ENCODE measurements around the gene IDH3A.
"Not testable (repeated sequence)": the region's sequence is repeated elsewhere in the genome, so short reads cannot be mapped to it uniquely, and the experiment has no call there.

The IDH3A gene

DNA sequence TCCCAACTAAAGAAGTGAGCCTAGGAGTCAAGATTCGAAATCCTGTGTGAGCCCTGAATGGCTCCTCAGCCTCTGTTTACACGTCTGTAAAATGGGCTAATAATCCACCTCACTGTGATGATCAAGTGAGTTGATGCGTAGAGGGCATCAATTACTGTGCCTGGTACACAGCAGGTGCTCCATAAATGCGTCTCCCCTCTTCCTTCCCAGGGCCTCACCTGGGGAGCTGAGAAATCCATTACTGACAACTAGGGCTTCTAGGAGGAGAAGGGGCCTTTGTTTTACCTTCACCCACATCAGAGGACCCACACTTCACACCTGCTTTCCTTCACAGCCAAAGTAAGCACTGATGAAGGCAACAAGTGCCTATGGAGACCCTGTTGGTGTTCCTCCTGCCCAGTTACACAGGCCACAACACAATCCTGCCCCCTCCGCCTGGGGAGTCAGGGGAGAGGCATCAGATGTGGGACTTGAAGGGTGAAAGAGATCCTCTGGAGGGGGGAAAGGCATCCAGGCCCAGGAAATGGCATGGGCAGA lies 19.3 kb upstream of the IDH3A start:
- no peak for DNase-seq

DNA sequence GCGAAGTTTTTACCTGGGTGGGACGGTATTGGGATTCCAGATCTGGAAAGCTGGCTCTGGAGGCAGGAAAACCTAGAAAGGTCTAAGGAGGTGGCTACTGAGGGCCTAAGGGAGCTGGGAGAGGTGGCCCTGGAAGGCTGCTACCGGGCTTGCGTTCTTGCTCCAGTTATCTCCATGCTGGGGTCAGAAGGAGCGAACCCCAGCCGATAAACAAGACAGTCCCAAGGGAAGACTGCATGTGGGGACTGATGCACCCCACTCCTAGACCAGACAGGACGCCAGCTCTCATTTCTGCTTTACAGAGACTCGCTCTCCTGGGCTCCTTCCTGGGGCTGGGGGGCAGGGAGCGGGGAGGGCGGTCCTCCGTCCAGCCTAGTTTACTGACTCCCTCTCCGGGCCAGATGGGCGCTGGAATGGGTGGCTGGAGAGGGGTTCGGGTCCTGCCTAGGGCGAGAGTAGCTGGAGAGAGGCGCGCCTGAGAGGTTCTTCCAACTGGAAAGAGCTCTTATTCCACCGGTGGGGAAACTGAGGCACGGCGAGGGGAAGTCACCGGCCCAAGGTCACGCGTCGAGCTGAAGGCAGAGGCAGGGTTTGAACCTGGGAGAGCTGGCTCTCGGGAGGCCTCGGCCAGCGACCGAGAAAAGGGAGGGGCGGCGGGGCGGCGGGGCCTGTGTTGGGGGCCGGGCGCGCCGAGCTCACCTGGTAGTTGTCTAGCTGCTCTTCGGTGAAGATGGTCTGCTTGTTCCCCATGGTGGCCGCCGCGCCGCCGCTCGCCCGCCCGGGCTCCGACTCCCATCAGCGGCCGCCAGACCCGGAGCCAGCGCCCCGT lies 18.5 kb upstream of the IDH3A start:
- no peak for DNase-seq

DNA sequence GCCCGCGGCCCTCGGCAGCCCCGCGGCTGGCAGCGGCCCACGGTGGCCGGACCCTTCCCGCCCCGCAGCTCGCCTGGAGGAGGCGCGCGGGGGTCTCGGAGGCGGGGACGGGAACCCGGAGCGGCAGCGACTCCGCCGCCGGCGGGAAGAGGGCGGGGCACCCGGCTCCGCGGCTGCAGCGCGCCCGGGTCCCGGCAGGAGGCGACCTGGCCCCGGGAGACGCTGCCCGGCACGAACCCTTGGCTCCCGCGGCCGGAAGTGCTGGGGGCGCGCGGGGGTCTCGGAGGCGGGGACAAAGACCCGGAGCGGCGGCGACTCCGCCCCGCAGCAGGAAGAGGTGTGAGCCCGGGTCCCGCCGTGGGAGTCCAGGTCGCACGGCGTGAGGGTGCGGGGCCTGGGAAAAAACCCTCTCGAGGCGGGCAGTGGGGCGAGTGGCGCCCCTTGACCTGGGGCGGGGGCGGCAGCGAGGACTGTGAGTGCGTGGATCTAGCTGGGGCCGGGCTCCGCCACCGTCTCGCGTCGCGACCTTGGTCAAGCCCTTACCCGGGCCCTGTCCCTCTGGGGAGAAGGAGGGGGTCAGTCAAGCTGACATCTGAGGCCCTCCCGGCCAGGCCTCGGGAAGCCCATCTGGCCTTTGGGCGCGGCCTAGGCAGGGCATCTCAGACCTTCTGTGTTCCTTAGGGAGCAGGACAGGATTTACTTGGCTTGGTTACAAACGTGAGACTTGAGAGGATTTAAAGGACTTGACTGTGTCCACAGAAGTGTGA lies 17.7 kb upstream of the IDH3A start, which contains the start of gene CIB2:
Gene CIB2 (minus strand): TSS at position 151 of the 767 bp plus-strand sequence. CDS start 230 bp downstream, outside the sequence.
- peak; percentile 20 for DNase-seq

DNA sequence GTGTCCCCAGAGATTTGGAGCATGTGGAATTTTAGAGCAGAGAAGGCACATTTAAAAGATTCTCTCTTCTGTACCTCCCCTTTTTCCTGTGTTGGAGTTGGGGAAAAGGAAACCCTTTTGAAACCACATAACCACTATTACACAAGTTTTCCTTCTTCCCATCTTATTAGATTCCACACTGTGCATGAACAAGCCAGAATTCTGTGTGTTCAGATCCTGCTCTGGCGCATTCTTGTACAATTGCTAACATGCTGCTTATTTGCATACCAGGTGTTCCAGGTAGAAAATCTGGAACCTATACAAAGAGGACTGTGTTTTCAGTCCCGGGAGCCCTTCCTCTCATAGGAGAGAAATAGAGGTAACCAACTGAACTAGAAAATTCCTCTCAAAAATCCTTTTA lies 15.4 kb upstream of the IDH3A start:
- DNase-seq: no peak

DNA sequence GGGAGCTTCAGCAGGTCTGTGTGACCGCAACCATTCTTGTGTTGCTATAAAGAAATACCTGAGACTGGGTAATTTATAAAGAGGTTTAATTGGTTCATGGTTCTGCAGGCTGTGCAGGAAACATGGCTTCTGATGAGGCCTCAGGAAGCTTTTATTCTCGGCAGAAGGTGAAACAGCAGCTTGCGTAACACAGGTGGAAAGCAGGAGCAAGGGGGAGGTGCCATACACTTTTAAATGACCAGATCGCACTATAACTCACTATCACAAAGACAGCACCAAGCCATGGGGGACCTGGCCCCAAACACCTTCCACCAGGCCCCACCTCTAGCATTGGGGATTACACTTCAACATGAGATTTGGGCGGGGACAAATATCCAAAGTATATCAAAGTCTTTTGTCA lies 9.6 kb upstream of the IDH3A start:
- DNase-seq: no peak

DNA sequence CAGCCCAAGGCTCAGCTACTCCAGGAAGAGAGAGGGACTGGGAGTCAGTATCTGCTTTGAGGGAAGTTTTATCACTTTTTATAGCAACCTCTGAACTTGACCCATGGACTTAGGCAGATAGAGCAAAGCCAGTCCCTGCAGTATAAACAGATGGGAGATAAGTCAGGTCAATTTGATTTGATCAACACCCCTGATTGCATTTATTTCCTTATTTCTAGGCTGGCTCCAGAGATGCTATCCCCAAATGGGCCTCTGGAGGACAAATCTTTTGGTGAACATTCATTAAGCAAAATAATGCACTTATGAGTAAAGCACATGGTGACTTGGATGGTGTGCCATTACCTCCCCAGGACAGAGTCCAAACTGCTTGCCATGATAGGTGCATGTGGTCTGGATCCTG lies 8.9 kb upstream of the IDH3A start:
- no peak for DNase-seq

DNA sequence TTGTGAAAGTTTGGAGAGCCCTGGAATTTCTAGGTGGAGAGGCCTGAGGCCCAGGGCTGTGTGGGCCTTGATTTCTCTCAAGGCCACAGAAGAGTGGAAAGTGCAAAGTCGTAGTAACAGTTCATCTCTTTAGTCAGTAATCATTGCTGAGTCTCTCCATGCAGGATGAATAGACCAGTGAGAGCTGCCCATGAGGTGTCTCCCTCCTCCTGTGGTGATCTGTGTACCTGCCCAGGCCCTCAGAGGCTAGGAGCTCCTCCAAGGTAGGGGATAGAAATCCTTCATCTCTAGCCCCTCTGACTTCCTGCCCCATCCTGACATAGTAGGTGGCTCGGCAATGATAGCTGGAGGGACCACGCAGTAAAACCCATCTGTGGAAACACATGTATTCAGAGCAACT lies 6.8 kb upstream of the IDH3A start:
- no peak for DNase-seq

DNA sequence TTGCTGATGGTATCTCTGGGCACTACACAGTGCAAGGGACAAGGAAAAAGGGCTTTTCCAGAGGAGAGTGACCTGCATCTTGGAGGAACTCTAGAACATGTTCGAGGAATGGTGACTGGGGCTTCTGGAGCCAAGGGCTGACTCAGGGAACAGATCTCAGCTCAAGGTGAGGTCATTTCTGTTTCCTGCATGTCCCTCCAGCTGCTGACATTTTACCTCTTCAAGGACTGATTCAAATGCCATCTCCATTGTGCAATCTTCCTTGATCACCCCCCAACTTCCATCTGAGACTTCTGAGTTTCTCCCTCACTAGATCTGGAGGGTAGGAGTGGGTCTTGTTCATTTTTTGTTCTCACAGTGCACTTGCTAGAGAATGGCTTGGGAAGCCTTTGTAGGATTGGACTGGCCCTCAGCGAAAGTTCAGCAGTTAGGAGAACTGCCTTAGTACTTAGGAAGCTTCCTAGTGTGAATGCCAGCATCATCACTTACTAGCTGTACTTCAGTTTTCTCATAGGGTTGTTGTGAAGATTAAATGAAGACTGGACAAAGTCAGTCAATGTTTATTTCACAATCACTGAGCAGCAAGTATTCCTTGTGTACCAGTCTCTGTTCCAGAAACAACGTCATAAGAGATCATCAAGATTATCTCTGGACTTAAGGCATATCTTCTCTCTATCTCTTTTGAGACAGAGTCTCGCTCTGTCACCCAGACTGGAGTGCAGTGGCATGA lies 2.6 kb upstream of the IDH3A start:
- no peak for DNase-seq

DNA sequence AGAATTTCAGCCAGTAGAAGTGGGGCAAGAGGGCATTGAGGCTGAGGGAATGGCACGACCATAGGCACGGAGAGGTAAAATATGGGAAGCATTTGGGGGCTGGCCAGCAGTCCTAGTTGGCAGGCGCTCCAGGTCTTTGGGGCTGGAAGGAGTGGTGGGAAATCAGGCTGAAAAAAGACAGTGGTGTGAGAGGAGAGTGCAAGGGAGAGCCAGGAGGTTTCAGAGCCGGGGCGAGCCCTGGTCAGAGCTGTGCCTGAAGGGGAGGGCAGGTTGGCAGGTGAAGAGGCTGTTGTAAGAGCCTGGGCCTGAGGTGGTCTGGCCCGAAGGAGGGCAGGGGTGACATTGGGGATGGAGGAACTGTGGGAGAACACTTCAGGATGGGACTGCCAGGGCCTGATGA lies 1.6 kb upstream of the IDH3A start:
- no peak for DNase-seq

DNA sequence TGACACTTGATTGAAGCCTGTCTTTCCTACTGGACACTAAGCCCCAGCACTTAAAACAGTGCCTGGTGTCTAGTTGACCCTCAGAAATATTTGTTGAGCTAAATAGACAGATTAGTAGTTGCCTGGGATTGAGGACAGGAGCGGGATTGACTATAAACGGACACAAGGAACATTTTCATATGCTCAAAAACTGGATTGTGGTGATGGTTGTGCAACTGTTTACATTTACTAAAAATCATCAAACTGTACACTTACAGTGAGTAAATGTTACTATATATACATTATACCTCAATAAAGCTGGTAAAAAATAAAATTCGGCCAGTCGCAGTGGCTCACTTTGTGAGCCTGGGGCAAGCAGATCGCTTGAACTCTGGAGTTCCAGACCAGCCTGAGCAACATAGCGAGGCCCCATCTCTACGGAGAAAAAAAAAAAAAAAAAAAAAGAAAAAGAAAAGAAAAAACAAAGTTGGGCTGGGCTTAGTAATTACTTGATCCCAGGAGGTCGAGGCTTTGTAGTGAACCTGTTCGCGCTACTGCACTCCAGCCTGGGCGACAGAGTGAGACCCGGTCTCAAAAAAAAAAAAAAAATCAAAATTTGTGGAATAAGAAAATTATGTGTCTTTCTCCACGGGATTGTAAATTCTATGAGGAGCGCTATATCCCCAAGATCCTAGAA lies 632 bp upstream of the IDH3A start:
- no peak for DNase-seq

DNA sequence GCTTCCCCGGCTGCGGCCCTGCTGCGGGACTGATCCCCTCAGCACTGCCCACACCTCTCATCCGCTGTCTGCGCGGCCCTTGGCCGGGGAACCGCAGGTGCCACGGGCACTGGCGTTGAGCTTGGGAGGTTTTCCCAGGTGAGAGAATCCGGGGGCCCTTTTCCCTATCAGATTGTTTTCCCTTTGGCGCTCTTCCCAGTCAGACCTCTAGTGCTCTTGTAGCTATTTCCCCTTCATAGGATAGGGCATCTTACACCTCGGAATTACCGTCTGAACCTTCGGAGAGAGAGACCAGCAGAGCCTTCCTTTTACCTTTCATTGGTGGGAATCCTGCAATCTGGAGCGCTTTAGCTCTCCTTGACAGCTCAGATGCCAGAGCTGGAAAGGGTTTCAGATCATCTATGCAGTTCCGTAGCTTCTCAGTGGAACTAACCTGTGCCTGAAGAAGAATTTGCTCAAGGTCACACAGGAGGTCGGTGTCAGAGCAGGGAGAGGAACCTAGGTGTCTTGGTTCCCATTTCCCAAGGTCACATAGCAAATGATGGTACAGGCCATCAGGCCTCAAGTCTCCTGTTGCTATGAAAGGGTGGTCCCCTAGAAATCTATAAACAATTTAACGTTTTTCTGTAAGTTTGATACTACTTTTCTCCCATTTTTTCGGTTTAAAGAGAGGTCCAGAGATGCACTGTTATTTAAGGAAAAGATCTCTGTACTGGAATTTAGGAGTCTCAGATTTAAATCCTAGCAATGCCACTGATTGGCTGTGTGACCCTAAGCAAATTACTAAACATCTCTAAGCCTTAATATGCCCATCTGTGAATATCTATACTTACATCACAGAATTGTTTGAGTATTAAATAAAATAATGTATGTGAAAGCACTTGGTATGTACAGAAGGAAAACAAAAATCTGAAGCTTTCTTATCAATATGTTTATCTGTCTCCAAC lies 916 bp downstream of the IDH3A start:
- no peak for DNase-seq

DNA sequence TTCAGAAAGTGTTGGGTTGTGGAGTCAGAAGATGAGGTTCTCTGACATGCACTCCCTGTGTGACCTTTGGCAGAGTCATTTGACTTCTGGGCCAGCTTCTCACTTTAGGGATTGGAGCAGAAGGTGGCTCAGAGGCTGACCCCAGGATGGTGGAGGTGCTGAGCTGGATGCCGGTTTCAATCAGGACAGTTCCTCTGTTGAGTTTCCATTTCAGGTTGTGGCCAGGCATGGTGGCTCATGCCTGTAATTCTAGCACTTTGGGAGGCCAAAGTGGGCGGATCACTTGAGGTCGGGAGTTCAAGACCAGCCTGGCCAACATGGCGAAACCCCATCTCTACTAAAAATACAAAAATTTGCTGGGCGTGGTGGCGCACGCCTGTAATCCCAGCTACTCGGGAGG lies 1.9 kb downstream of the IDH3A start:
- DNase-seq: not testable (repeated sequence)

DNA sequence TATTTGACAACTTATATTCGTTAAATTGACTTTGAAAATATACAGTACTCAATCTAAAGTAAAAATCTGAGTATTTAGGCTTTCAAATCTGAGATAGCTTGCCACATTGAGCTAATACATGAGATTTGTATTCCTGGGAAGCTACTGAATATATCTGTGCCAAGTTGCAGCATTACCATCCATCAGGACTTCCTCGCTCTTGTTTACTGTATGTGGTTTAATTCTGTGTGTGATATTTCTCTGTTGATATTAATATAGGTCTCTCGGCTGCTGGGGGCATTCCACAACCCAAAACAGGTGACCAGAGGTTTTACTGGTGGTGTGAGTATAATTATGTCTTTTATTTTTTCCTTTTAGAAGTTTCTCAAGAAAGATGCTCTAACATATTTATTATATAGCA lies 5.8 kb downstream of the IDH3A start:
- DNase-seq: no peak

DNA sequence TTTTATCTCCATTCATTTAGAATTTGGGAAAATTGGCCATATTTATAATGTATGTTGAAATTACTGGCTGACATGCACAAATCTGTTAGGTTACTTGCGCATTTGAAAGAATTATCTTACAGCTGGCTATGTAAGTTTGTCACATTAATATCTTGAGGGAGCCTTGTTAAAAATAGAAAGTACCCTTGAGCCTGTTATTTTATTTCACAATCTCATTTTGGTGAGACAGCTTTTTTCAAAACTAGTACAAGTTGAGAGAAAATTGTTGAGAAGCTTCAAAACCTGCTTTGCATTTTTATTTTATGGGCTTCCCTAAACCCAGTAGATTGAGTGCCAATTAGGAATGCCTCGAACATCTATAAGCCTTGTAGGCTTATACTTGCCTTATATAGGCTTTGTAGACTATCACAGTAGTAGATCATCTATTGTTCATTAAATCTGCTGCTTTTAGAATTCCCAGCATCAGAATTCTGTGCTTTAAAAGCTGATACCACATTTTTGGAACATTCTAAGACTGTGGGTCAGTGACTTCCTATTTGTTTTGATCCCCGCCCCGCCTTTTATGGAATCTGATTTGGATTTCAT lies 6.3 kb downstream of the IDH3A start:
- DNase-seq: no peak

DNA sequence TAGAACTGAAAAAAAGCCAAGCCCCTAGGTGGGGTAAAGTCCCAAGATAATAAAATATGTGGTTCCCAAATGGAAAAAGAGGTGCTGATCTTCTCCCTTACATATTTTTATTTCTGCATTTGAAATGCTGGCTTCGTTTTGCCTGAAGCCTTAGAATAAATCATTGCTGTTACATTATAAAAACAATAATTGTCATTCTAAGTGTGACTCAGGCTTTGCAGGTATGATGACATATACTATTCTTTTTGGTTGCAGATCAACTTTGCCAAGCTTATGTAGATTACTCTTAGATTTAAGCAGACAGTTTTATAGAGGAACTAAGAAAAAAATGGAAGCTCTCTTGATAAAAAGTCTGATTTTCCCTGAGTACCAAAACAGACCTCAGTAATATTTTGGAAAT lies 7.5 kb downstream of the IDH3A start:
- no peak for DNase-seq

DNA sequence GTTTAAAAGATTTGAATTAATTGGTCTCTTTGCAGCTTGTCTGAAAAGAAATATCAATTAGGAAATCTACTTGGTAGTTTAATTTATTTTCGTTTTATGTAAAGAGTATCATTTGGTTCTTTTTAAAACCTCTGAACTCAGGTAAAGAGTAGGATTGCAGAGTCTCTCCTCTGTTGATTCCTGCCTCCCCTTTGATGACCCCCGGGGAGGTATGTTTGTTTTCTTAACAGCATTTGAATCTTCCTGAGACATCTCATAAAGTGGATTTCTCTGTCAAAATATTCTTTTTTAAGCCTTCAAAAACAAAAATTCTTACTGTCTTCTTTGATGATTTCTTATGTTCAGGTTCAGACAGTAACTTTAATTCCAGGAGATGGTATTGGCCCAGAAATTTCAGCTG lies 8.0 kb downstream of the IDH3A start:
- DNase-seq: no peak

DNA sequence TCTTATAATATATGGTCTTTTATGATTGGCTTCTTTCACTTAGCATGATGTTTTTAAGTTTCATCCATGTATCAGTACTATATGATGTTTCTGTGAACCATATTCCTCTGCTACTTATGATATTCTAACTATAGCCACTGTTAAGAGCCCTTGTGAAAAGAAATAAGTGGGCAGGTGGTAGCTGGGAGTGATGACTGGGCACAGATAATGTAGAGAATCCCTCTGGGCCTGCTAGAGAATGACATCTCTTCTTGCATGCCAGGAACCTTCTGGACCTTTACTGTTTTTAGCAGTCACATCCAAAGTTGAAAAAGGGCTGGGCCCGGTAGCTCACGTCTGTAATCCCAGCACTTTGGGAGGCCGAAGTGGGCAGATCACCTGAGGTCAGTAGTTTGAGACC lies 10.2 kb downstream of the IDH3A start:
- no peak for DNase-seq

DNA sequence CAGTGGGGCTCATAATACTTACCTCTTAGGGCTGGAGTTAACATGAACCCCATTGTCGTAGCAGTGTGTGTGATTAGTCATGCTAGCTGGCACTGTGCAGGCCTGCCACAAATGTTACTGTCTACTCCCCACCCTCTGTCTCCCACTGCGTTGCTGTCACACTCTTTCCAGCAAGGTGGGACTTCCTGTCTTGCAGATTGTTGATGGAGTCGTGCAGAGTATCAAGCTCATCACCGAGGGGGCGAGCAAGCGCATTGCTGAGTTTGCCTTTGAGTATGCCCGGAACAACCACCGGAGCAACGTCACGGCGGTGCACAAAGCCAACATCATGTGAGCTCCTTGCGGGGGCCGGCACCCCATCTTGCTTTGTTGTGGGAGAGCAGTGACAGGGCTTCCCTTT lies 12.9 kb downstream of the IDH3A start:
- DNase-seq: no peak

DNA sequence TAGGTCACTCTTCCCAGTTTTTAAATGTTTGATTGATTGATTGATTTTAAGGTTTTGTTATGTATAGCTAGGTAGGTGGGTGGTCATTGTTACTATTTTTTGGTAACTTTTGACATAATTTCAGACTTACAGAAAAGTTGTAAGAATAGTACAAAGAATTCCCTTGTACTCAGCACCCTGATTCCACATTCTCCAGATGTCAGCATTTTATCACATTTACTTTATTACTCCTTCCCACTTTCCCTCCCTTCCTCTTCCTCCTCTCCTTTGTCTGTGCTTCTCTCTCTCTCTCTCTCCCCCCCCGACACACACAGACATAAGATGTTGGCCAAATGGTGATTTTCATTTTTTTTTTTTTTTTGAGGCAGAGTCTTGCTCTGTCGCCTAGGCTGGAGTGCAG lies 14.8 kb downstream of the IDH3A start:
- no peak for DNase-seq

DNA sequence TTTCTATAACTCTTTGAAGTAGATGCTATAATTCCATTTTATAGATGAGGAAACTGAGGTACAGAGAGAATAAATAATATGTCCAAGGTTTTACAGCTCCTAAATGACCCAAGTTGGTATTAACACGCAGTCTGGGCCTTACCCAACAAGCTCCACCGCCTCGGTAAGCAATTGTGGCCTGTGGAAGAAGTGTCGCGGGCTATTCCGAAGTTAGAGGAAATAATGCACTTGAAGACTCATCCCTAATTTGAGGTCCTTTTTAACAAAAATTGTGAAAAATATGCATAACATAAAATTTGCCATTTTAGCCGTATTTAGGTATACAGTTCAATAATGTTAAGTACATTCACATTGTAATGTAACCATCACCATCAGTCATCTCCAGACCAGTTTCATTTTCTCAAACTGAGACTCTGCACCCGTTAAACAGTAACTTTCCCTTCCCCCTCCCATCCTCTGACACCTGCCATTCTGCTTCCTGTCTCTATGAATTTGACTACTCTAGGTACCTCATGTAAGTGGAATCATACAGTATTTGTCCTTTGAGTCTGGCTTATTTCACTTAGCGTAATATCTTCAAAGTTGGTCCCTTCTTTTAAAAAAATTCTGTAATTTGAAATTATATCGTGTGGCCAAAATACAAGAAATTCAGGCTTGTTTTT lies 18.2 kb downstream of the IDH3A start:
- DNase-seq: no peak

DNA sequence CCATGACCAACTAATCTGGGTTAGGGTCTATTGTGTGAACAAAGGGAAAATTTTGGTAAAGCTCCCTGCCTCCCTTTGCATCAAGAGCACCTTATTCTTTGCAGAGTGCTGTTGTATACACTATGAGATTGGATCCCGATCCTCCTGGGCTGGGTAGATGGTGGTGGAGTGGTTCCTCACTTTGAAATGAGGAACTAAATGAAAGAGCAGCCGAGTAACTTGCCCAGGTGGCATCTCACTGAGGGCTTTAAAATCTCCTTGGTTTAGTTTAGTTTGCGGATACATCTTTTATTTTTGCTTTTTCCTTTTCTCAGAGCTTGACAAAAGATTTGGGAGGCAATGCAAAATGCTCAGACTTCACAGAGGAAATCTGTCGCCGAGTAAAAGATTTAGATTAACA lies 19.4 kb downstream of the IDH3A start:
- no peak for DNase-seq
